Gastroesophageal sphincter (tissue), 4 donors: ENCODE data around the gene MATN1. TPM values are rescaled to one million over a fixed set of nuclear protein-coding genes. Genes with fewer than 3 reads are reported as not detected.

Experiments used
- ATAC-seq: fragments of 150-250 bp; one replicate; pipeline ENCODE4 v1.9.1; 2016; ENCODE audit warnings: mild to moderate bottlenecking, moderate library complexity
- H3K27ac ChIP-seq, 4 donors: fragments of 200-600 bp; sonication (generic) in 3 of 4; 1 replicate in 3 of 4; 2 replicates in 1 of 4; pipeline ENCODE4 v1.5.1; 2016 to 2019
- H3K27me3 ChIP-seq: fragments of 200-600 bp; sonication (generic); one replicate; pipeline ENCODE4 v1.5.1; 2019
- H3K36me3 ChIP-seq, 2 donors: fragments of 200-600 bp; sonication (generic); one replicate each; pipeline ENCODE4 v1.5.1; 2019; ENCODE audit warnings: control low read depth in 1 of 2
- H3K4me1 ChIP-seq, 3 donors: fragments of 200-600 bp; sonication (generic); 1 replicate in 2 of 3; 2 replicates in 1 of 3; pipeline ENCODE4 v1.5.1; 2016 to 2019; ENCODE audit warnings: control low read depth in 2 of 3
- H3K4me3 ChIP-seq, 2 donors: fragments of 200-600 bp; sonication (generic); one replicate each; pipeline ENCODE4 v1.5.1; 2019; ENCODE audit warnings: mild to moderate bottlenecking in 1 of 2, moderate library complexity in 1 of 2
- H3K9me3 ChIP-seq, 3 donors: fragments of 200-600 bp; sonication (generic); one replicate each; pipeline ENCODE4 v1.5.1; 2017 to 2019; ENCODE audit warnings: control low read depth in 2 of 3
- EP300 ChIP-seq: sonication (generic); formaldehyde crosslinking; IDR thresholded peaks from one replicate; pipeline ENCODE4 v1.6.1; 2017; ENCODE audit warnings: antibody characterized with exemption, mild to moderate bottlenecking
- POLR2A ChIP-seq, 2 donors: fragments of 450-650 bp; IDR thresholded peaks; one replicate each; pipeline ENCODE4 v1.6.1; 2017; ENCODE audit warnings: antibody characterized with exemption in 2 of 2, mild to moderate bottlenecking in 2 of 2, moderate library complexity in 1 of 2
- POLR2AphosphoS5 ChIP-seq: sonication (generic); formaldehyde crosslinking; IDR thresholded peaks from one replicate; pipeline ENCODE4 v1.6.1; 2017; ENCODE audit warnings: antibody characterized with exemption
- WGBS, 2 donors: methylation state at CpG; one replicate each; pipeline ENCODE4 v1.1.5; 2018; ENCODE audit warnings: low coverage in 1 of 2; 5-methylcytosine and 5-hydroxymethylcytosine counted together
- total RNA-seq, 4 donors: library from RNA; depleted of rRNA; stranded (reverse); fragments of >200 nt; gene quantifications; one replicate each; pipeline ENCODE4 v1.1.0, GENCODE V29; 2016
- TF ChIP-seq, protein P1 (sequence below), 4 experiments: fragments of 200-600 bp in 2 of 4; fragments of 450-650 bp in 2 of 4; sonication (generic) in 1 of 4; IDR thresholded peaks; one replicate each; pipeline ENCODE4 v1.5.1; 2017 to 2019; ENCODE audit warnings: antibody characterized with exemption in 4 of 4, mild to moderate bottlenecking in 2 of 4, moderate library complexity in 2 of 4

The MATN1 gene
- total RNA-seq, 4 donors from 2014 or later: not detected

DNA sequence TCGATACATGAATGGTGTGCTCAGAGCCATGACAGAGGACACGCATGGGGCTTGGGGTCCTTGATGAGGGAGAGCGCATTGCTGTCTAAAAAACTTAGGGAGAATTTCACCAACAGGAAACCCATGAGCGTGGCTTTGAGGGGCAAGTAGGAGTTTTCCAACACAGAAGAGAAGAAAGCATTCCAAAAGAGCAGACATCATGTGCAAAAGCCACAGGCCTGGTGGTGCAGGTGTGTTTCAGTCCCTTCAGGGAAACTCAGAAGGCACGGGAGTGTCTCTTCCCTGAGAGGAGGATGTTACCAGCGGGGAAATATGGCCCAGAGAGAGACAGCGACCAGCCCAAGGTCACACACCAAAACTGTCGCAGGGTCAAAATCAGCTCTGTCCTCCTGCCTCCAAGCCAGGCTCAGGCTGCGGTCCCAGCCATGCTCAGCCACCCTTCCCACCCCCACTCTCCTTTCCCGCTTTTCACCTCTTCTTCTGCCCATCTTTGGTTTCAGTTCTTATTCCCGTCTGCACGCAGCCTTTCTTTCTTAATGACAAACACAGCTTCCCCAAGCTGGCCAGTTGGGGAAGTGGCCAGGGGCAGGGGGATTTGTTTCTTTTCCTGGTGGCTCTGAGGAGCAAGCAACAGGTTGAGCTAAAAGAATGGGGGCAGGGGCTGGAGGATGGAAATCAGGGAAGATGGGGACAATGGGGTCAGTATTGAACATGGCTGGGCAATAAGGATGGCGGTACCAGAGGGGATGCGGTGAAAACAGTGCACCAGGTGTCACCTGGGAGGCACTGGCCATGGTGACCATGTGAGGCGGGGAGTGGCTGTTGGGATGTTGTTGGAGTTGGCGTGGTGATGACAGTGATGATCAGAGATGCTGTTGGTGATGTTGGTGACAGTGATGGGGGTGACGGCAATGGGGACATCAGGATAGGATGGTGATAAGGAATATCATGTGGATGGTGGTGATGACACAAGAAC is 23.9 kb upstream of the MATN1 start:
- ATAC-seq: no peak
- Histone ChIP-seq H3K27me3 (peaks cover 3% of the 10 kb centered on the region), H3K36me3 (no peaks in the 10 kb centered on the region), H3K9me3 (no peaks in the 10 kb centered on the region), H3K4me1 (peaks cover 0 to 21% (median 0%) of the 10 kb centered on the region in 3 donors), H3K4me3 (no peak overlapping the region), H3K27ac (peak overlapping the region in 1 of 4 donors; percentile 50)
- 94 to 97% methylated on average over 9 to 12 of the region's 17 CpGs for WGBS, 2 donors
- TF ChIP-seq, protein P1, sequence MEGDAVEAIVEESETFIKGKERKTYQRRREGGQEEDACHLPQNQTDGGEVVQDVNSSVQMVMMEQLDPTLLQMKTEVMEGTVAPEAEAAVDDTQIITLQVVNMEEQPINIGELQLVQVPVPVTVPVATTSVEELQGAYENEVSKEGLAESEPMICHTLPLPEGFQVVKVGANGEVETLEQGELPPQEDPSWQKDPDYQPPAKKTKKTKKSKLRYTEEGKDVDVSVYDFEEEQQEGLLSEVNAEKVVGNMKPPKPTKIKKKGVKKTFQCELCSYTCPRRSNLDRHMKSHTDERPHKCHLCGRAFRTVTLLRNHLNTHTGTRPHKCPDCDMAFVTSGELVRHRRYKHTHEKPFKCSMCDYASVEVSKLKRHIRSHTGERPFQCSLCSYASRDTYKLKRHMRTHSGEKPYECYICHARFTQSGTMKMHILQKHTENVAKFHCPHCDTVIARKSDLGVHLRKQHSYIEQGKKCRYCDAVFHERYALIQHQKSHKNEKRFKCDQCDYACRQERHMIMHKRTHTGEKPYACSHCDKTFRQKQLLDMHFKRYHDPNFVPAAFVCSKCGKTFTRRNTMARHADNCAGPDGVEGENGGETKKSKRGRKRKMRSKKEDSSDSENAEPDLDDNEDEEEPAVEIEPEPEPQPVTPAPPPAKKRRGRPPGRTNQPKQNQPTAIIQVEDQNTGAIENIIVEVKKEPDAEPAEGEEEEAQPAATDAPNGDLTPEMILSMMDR (IDR thresholded peaks at IDR 0.05): no peak
- TF ChIP-seq POLR2AphosphoS5 (no peak), EP300 (no peak), POLR2A (IDR thresholded peaks at IDR 0.05) (no peak)

DNA sequence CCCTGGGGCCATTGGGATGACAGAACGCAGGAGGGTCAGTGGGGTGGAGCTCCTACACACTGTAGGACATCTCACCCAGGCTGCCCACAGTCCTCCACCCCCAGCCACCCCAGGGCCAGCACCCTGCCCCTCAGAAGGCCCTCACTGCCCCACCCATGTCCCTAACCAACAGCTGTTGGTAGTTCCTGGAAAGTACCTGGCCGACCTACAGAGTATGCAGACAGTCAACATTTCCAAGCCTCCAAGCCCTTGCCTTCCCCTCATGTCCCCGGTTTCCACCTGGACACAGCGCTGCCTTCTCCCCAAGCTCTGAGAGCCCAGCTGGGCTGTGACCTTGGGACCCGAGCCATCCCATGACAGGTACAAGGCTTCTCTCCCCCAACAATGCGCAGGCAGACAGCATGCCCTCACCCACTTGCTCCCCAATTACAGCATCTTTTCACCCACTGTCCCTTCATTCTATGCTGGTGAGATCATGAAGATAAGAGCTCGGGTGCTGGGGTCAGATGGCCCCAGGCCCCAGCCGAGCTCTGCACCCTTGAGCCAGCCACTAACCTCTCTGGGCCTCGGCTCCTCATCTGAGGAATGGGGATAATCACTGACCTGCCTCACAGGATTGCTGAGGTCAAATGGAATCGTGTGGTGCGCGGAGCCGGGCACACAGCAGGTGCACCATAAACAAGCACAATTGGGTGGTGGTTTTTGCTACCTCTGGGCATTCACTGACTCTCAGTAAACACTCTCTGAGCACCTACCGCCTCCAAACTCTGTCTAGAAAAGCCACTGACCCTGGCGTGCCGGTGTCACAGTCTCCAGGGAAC is 23.0 kb upstream of the MATN1 start:
- Histone ChIP-seq H3K4me3 (no peak overlapping the region), H3K27me3 (peaks cover 3% of the 10 kb centered on the region), H3K27ac (peak overlapping the region in 1 of 4 donors; percentile 15), H3K9me3 (no peaks in the 10 kb centered on the region), H3K36me3 (no peaks in the 10 kb centered on the region), H3K4me1 (peaks cover 0 to 21% (median 0%) of the 10 kb centered on the region in 3 donors)
- ATAC-seq: no peak
- WGBS, 2 donors: 79 to 87% methylated on average over 5 to 8 of the region's 16 CpGs
- TF ChIP-seq POLR2A (IDR thresholded peaks at IDR 0.05) (no peak), POLR2AphosphoS5 (no peak), EP300 (no peak)
- TF ChIP-seq, protein P1 (IDR thresholded peaks at IDR 0.05): no peak

DNA sequence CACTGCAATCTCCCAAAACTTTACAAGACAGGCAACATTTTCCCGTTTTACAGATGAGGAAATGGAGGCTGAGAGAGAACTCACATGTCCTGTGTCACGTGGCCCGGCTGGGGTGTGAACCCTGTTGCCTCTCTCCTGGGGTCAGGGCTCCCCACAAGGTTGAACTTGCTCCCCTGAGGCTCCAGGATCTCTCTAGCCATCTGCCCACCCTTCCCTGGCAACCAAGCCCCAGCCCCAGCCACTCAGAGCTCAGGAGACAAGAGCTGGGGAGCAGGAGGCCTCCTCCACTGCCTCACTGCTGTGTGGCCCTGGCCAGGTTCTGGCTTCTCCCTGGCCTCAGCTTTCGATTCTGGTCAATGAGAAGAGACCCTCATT is 22.4 kb upstream of the MATN1 start:
- Histone ChIP-seq H3K27me3 (no peaks in the 10 kb centered on the region), H3K4me3 (no peak overlapping the region), H3K4me1 (peaks cover 0 to 21% (median 0%) of the 10 kb centered on the region in 3 donors), H3K36me3 (no peaks in the 10 kb centered on the region), H3K27ac (peak overlapping the region in 1 of 4 donors; percentile 15), H3K9me3 (no peaks in the 10 kb centered on the region)
- ATAC-seq: no peak
- 60 to 82% methylated on average over 1 to 2 of the region's 4 CpGs for WGBS, 2 donors
- TF ChIP-seq, protein P1 (IDR thresholded peaks at IDR 0.05): no peak
- no peak for TF ChIP-seq POLR2AphosphoS5
- no peak for TF ChIP-seq EP300
- TF ChIP-seq POLR2A (IDR thresholded peaks at IDR 0.05): no peak

DNA sequence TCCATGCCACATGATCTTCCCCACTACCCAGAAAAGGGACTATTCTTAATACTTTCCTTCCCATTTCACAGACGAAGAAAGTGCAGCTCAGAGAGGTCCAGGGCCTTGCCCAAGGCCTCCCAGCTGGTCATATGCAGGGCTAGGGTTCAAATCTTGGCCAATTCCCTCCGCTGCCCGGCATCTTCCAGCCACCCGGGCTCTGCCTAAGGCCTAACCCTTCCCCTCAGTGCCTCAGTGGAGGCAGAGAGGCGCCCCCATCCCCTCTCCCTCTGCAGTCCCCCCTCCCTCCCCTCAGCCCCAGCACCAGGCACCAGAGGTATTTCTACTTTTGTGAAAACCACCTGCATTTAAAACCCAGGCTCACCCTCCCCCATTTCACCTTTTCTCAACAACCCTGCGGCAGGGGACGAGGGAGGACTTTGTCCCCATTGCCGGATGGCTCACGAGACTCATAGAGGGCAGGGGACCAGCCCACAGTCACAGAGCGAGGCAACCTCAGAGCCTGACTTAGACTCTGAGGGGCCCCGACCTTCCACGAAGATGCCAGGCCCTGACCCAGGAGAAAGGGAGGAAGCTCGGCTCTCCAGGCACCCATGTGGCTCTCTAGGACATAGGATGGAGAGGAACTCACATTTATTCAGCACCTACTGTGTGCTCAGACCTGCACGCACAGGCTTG is 21.9 kb upstream of the MATN1 start:
- Histone ChIP-seq H3K27ac (peak overlapping the region in 1 of 4 donors; percentile 15), H3K9me3 (no peaks in the 10 kb centered on the region), H3K4me1 (peaks cover 0 to 21% (median 0%) of the 10 kb centered on the region in 3 donors), H3K36me3 (no peaks in the 10 kb centered on the region), H3K27me3 (no peaks in the 10 kb centered on the region), H3K4me3 (no peak overlapping the region)
- TF ChIP-seq POLR2AphosphoS5 (no peak), POLR2A (IDR thresholded peaks at IDR 0.05) (no peak), EP300 (no peak)
- TF ChIP-seq, protein P1 (IDR thresholded peaks at IDR 0.05): no peak
- no peak for ATAC-seq
- WGBS, 2 donors: 87 to 90% methylated on average over 2 to 4 of the region's 14 CpGs
